OCI-LY7 (cell line): ENCODE measurements around the gene CTH. TPM values are rescaled to one million over a fixed set of nuclear protein-coding genes. Genes with fewer than 3 reads are reported as not detected.

Experiments used
- BruUV-seq: library from RNA; stranded (reverse); fragments of 400-500 nt; replicated peaks from 2 replicates; lab custom pipeline; 2021; lab: Mats Ljungman, UMichigan
- CTCF ChIA-PET: fragments of 300-600 bp; sonication (Branson Sonifier 250); formaldehyde crosslinking; loops from one replicate; lab custom pipeline; 2022; ENCODE audit warnings: antibody characterized with exemption; ENCODE audit not compliant: unreplicated experiment; lab: Charles Lee
- POLR2A ChIA-PET: fragments of 300-600 bp; sonication (Branson Sonifier 250); formaldehyde crosslinking; loops from one replicate; lab custom pipeline; 2022; ENCODE audit warnings: antibody characterized with exemption; lab: Charles Lee
- DNase-seq: peaks from one replicate; pipeline ENCODE4 v3.0.0-alpha.2; 2015; ENCODE audit warnings: low spot score
- H2AFZ ChIP-seq: fragments of 200-600 bp; sonication (generic), shearing (Covaris generic); 2 replicates; pipeline ENCODE4 v1.6.1; 2014; ENCODE audit warnings: mild to moderate bottlenecking, antibody characterized with exemption, low read length, moderate library complexity
- H3K27ac ChIP-seq: fragments of 200-600 bp; sonication (generic); 2 replicates; pipeline ENCODE4 v1.5.1; 2014; ENCODE audit warnings: mixed run types, low read depth, mild to moderate bottlenecking, moderate library complexity, low read length, inconsistent platforms; ENCODE audit not compliant: poor library complexity, severe bottlenecking
- H3K36me3 ChIP-seq: fragments of 200-600 bp; sonication (generic); 2 replicates; pipeline ENCODE4 v1.6.1; 2014; ENCODE audit warnings: mild to moderate bottlenecking, antibody characterized with exemption, low read length, moderate library complexity, mixed read lengths; ENCODE audit not compliant: insufficient read depth
- H3K4me1 ChIP-seq: fragments of 200-600 bp; sonication (generic); 2 replicates; pipeline ENCODE4 v1.5.1; 2014; ENCODE audit warnings: mild to moderate bottlenecking, low read length; ENCODE audit not compliant: insufficient read depth, poor library complexity, severe bottlenecking
- H3K4me2 ChIP-seq: fragments of 200-600 bp; sonication (generic); 2 replicates; pipeline ENCODE4 v1.6.1; 2014; ENCODE audit warnings: mild to moderate bottlenecking, low read length
- H3K4me3 ChIP-seq: fragments of 200-600 bp; sonication (generic); 2 replicates; pipeline ENCODE4 v1.5.1; 2014; ENCODE audit warnings: mild to moderate bottlenecking, low read depth, low read length; ENCODE audit not compliant: poor library complexity, severe bottlenecking
- H3K79me2 ChIP-seq: fragments of 200-600 bp; sonication (generic); 2 replicates; pipeline ENCODE4 v1.6.1; 2016; ENCODE audit warnings: low read depth, mild to moderate bottlenecking, low read length, moderate library complexity, mixed read lengths; ENCODE audit not compliant: insufficient read depth
- H3K9me2 ChIP-seq: fragments of 200-600 bp; sonication (generic); 2 replicates; pipeline ENCODE4 v1.6.1; 2016; ENCODE audit warnings: mild to moderate bottlenecking, low read length, mixed read lengths; ENCODE audit not compliant: insufficient read depth
- H3K9me3 ChIP-seq: fragments of 200-600 bp; sonication (generic); 2 replicates; pipeline ENCODE4 v1.6.1; 2014; ENCODE audit warnings: mild to moderate bottlenecking, mixed run types, low read length, mixed read lengths
- H4K20me1 ChIP-seq: fragments of 200-600 bp; sonication (generic); 2 replicates; pipeline ENCODE4 v1.6.1; 2014; ENCODE audit warnings: mild to moderate bottlenecking, antibody characterized with exemption, low read length, moderate library complexity, mixed read lengths; ENCODE audit not compliant: insufficient read depth
- EZH2phosphoT487 ChIP-seq: fragments of 200-600 bp; sonication (generic); IDR thresholded peaks from 2 replicates; pipeline ENCODE4 v1.6.1; 2018; ENCODE audit warnings: low read depth, borderline replicate concordance, mild to moderate bottlenecking, mixed run types, antibody characterized with exemption, low read length, moderate library complexity, mixed read lengths
- intact Hi-C: fragments of 100-400 bp; cut with micrococcal nuclease; formaldehyde crosslinking; loops from one replicate; pipeline ENCODE4 v1.10.0; 2022; ENCODE audit not compliant: unreplicated experiment
- total RNA-seq, 2 experiments: library from RNA; depleted of rRNA in 1 of 2; stranded (reverse); fragments of >200 nt in 1 of 2; shearing (Covaris generic) in 1 of 2; gene quantifications; 2 replicates each; pipeline ENCODE4 v1.2.3, GENCODE V29; 2014 to 2022
- TF ChIP-seq, protein P1 (sequence below): fragments of 200-600 bp; sonication (generic); conservative IDR thresholded peaks from 2 replicates; pipeline ENCODE4 v1.5.1; 2014; ENCODE audit warnings: mild to moderate bottlenecking, antibody characterized with exemption, low read length, moderate library complexity, mixed read lengths

The CTH gene
- total RNA-seq, 2 experiments from 2014 or later: 9.7 to 14.4 TPM

DNA sequence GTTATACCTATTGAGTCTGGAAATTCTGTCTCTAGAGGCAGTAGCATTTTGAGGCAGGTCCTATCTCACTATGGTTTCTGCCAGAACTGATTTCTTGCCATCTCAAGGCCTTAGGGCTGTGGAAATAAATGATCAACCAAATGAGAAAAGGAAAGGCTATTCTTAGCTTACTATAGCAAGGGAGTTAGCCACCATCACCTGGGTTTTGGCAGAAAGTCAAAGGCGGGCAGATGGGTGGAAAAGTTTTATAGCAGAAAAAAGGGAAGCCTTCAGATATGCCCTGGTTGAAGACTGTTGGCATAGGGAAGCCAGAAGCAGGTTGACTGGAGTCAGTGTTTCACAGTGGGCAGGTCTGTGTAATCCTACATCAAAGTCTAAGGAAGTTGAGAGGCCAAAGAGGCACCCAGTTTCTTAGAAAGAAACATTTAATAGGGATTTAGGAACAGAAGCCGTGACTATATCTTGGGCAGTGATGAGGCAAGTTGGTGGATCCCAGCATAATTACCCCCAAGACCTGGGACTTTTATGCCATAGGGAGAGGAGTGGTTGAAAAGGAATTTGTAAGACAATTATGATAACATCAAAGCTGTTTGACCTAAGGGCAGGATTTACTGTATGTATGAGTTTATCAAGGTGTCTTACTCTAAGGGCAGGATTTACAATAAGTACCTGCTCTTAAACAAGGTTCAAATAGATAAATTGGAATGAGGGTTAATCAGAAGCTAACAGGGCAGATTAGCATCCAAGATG lies 29.7 kb downstream of the CTH start:
- Histone ChIP-seq H3K4me3 (no peak overlapping the region), H3K4me1 (no peaks in the 10 kb centered on the region), H3K4me2 (no peak overlapping the region), H3K9me3 (no peaks in the 10 kb centered on the region), H2AFZ (no peak overlapping the region), H3K27ac (no peak overlapping the region), H3K9me2 (no peaks in the 10 kb centered on the region), H3K36me3 (no peaks in the 10 kb centered on the region), H4K20me1 (no peaks in the 10 kb centered on the region), H3K79me2 (no peaks in the 10 kb centered on the region)
- DNase-seq: no peak
- intact Hi-C loops: no loop called here
- ChIA-PET CTCF (no interaction called here), POLR2A (interaction anchor here (0.6 kb wide), 1 partner anchor 88 kb away, joined by 4 read pairs; no protein-coding TSS in a partner anchor)
- BruUV-seq: no TSS peak
- no peak for TF ChIP-seq EZH2phosphoT487
- TF ChIP-seq, protein P1, sequence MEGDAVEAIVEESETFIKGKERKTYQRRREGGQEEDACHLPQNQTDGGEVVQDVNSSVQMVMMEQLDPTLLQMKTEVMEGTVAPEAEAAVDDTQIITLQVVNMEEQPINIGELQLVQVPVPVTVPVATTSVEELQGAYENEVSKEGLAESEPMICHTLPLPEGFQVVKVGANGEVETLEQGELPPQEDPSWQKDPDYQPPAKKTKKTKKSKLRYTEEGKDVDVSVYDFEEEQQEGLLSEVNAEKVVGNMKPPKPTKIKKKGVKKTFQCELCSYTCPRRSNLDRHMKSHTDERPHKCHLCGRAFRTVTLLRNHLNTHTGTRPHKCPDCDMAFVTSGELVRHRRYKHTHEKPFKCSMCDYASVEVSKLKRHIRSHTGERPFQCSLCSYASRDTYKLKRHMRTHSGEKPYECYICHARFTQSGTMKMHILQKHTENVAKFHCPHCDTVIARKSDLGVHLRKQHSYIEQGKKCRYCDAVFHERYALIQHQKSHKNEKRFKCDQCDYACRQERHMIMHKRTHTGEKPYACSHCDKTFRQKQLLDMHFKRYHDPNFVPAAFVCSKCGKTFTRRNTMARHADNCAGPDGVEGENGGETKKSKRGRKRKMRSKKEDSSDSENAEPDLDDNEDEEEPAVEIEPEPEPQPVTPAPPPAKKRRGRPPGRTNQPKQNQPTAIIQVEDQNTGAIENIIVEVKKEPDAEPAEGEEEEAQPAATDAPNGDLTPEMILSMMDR: no peak

DNA sequence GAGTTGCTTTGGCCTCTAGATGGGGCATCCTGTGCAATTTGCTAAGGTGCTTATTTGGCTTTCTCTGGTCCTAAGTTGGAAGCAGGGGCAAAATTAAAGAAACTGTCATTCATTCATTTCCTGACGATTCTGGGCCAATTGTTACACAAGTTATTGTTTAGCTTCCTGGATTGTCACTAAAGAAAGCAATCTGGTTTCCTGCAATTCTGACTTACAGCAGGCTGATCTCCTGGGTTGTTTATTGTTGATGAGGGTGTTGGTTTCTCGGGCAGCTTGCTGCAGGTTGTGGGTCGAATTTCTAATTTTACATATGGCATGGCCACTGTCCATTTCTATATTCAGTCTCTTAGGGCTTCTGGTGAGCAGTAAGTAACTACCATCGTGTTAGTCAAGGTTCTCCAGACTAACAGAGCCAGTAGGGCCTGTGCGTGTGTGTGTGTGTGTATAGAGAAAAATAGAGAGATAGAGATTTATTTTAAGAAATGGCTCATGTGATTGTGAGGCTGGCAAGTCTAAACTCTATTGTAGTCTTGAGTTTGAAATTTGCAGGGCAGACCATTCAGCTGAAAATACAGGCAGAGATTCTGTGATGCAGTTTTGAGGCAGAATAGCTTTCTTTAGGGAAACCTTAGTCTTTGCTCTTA lies 30.4 kb downstream of the CTH start:
- no peak for DNase-seq
- Histone ChIP-seq H2AFZ (no peak overlapping the region), H3K4me1 (no peaks in the 10 kb centered on the region), H3K27ac (no peak overlapping the region), H3K4me2 (no peak overlapping the region), H3K9me2 (no peaks in the 10 kb centered on the region), H3K9me3 (no peaks in the 10 kb centered on the region), H3K79me2 (no peaks in the 10 kb centered on the region), H4K20me1 (no peaks in the 10 kb centered on the region), H3K36me3 (no peaks in the 10 kb centered on the region), H3K4me3 (no peak overlapping the region)
- CTCF ChIA-PET: no interaction called here
- intact Hi-C loops: no loop called here
- POLR2A ChIA-PET: interaction anchor here (1.0 kb wide), 1 partner anchor 8 kb away, joined by 4 read pairs; no protein-coding TSS in a partner anchor
- no peak for TF ChIP-seq EZH2phosphoT487
- TF ChIP-seq, protein P1: no peak
- BruUV-seq: no TSS peak
